ENCODE results near the gene INCA1. TPM values are rescaled to one million over a fixed set of nuclear protein-coding genes. Genes with fewer than 3 reads are reported as not detected.

The INCA1 gene
- total and polyA plus RNA-seq, 2 of the 13 experiments (the other 11 are each of a cell fraction or from before 2014, with no cell fraction given): 0.93 to 2.6 TPM

GRCh38 chr17:4967539-4968485, 29.5 kb downstream of the INCA1 start, which contains the start of gene SPAG7 (continued):
- TF ChIP-seq ZBTB40 (IDR thresholded peaks at IDR 0.05) (no peak), ZBTB40 (CRISPR knock-in tag; IDR thresholded peaks at IDR 0.05) (peak; percentile 71), ATF7-NPFF (CRISPR knock-in tag; IDR thresholded peaks at IDR 0.05; ENCODE audit: low read depth) (0 out of 2 replicates have a peak, but pooled peaks have one; percentile 4), SRSF1 (optimal IDR thresholded peaks at IDR 0.05; ENCODE audit: low read depth, low read length) (peak; percentile 32), NONO (IDR thresholded peaks at IDR 0.05) (no peak), NONO (CRISPR knock-in tag; conservative IDR thresholded peaks at IDR 0.05) (no peak; the same call in none of the 2 replicates), ZNF354B (CRISPR knock-in tag; IDR thresholded peaks at IDR 0.05) (peak; percentile 74; the same call in 1 of the 2 replicates), ZNF770 (CRISPR knock-in tag; IDR thresholded peaks at IDR 0.05) (peak; percentile 88), ELK4 (CRISPR knock-in tag; IDR thresholded peaks at IDR 0.05; ENCODE audit: borderline replicate concordance) (peak; percentile 25; the same call in 1 of the 2 replicates), ZNF430 (CRISPR knock-in tag; IDR thresholded peaks at IDR 0.05) (no peak; the same call in none of the 2 replicates), TBX2 (CRISPR knock-in tag; IDR thresholded peaks at IDR 0.05; ENCODE audit: borderline replicate concordance) (peak; percentile 62), XRCC5 (optimal IDR thresholded peaks at IDR 0.05; ENCODE audit: low read length) (peak; percentile 45), ZFP37 (CRISPR knock-in tag; IDR thresholded peaks at IDR 0.05; ENCODE audit: borderline replicate concordance) (peak; percentile 36; the same call in 1 of the 2 replicates), PRMT3 (CRISPR knock-in tag; IDR thresholded peaks at IDR 0.05; ENCODE audit: borderline replicate concordance, low read depth) (0 out of 2 replicates have a peak, but pooled peaks have one; percentile 45), ZNF337 (CRISPR knock-in tag; IDR thresholded peaks at IDR 0.05; ENCODE audit: borderline replicate concordance, low read depth) (peak; percentile 71; the same call in 1 of the 2 replicates), SP140L (CRISPR knock-in tag; IDR thresholded peaks at IDR 0.05; ENCODE audit: borderline replicate concordance) (no peak)

Measured in HepG2 (cell line).